Stimulated activated CD8-positive, alpha-beta memory T cell treated with anti-CD3 and anti-CD28 coated beads, Interleukin-4, amount 100 ng/mL, for 4 hours (primary cell): ENCODE results near the gene SRRM1.
"Not testable (repeated sequence)": the region's sequence is repeated elsewhere in the genome, so short reads cannot be mapped to it uniquely, and the experiment has no call there.

Experiments used
- DNase-seq, 2 donors: peaks; one replicate each; pipeline ENCODE4 v3.0.0-alpha.2; 2020; ENCODE audit warnings: low read depth in 2 of 2, low spot score in 1 of 2

Gene SRRM1

GRCh38 chr1:24693827-24694379 is 50.8 kb downstream of the SRRM1 start:
- no peak for DNase-seq

GRCh38 chr1:24694380-24694843 is 51.3 kb downstream of the SRRM1 start:
- DNase-seq, result no peak

GRCh38 chr1:24695202-24695974 is 52.3 kb downstream of the SRRM1 start:
- DNase-seq, result no peak

GRCh38 chr1:24696041-24696755 is 53.1 kb downstream of the SRRM1 start:
- no peak for DNase-seq

GRCh38 chr1:24696756-24697330 is 53.7 kb downstream of the SRRM1 start:
- no peak for DNase-seq

GRCh38 chr1:24697453-24698001 is 54.4 kb downstream of the SRRM1 start:
- not testable (repeated sequence) for DNase-seq

GRCh38 chr1:24698326-24698725 is 55.2 kb downstream of the SRRM1 start:
- DNase-seq, result not testable (repeated sequence)

- no peak for DNase-seq
Measured at GRCh38 chr1:24699628-24700027, 56.5 kb downstream of the SRRM1 start.

- DNase-seq, result no peak
Measured at GRCh38 chr1:24702511-24703293, 59.6 kb downstream of the SRRM1 start.

GRCh38 chr1:24704411-24705259 is 61.5 kb downstream of the SRRM1 start:
- DNase-seq, result no peak

GRCh38 chr1:24705260-24706073 is 62.4 kb downstream of the SRRM1 start:
- DNase-seq, result no peak

GRCh38 chr1:24706074-24706389 is 62.9 kb downstream of the SRRM1 start:
- not testable (repeated sequence) for DNase-seq

GRCh38 chr1:24707687-24708086 is 64.6 kb downstream of the SRRM1 start:
- no peak for DNase-seq

GRCh38 chr1:24708938-24709337 is 65.8 kb downstream of the SRRM1 start:
- no peak for DNase-seq

GRCh38 chr1:24709791-24710441 is 66.8 kb downstream of the SRRM1 start:
- DNase-seq, result no peak

GRCh38 chr1:24711329-24711728 is 68.2 kb downstream of the SRRM1 start:
- no peak for DNase-seq

- DNase-seq, result no peak
Measured at GRCh38 chr1:24713176-24713575, 70.1 kb downstream of the SRRM1 start.

GRCh38 chr1:24713736-24714135 is 70.6 kb downstream of the SRRM1 start:
- DNase-seq, result no peak
